HCEC 1CT (cell line): ENCODE data around the gene NMRAL1.

Experiments used
- DNase-seq: peaks from one replicate; pipeline ENCODE4 v3.0.0-alpha.2; 2017

The NMRAL1 gene

DNA sequence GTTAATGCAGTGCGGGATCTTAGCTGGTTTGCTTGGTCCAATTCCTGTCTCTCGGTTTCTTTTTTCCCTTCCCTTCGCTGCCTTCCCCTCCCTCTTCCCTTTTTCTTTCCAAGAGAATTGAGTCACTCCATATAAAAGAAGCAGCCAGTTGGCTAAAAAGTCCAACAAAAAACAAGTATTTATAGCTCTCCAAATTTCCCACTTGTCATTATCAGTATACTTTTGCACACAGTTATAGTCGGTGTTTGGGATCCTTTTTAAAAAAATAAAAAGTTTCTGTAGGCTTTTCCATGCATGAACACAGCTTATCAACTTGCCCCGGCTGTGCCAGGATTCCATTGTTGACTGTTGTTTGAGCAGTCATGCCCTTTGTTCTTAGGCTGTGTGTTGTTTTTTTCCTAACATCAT is 26.6 kb upstream of the NMRAL1 start:
- no peak for DNase-seq

DNA sequence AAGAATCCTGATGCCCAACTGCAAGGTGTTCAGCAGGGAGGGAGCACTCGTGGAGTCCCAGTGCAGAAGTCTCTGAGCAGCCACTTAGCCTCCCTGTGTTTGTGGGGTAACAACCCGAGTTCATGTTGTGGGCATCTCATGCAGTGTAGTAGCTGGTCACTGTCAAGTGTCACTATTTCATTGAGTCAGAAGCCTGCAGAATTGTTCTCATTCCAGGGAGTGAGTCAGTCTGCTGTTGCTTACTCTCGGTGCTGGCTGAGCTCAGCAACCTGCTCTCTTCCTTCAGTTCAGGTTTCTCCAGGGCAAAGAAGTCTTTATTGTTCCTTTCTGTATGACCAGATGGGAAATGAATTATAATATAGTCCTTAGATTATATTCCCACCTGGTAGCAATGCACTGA is 25.8 kb upstream of the NMRAL1 start:
- DNase-seq, result peak; percentile 82

DNA sequence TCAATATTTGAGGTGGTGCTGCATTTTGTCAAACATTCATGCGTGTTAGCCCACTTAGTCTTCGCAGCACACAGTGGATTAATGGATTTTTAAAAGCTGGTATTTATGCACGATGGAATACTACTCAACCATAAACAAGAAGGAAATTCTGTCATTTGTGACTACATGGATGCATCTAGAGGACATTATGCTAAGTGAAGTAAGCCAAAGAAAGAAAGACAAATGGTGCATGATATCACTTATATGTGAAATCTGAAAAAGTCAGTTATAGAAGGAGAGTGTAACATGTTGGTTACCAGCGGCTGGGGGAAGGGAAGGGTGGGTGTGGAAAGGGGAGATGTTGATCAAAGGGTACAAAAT is 24.8 kb upstream of the NMRAL1 start:
- DNase-seq, result no peak

DNA sequence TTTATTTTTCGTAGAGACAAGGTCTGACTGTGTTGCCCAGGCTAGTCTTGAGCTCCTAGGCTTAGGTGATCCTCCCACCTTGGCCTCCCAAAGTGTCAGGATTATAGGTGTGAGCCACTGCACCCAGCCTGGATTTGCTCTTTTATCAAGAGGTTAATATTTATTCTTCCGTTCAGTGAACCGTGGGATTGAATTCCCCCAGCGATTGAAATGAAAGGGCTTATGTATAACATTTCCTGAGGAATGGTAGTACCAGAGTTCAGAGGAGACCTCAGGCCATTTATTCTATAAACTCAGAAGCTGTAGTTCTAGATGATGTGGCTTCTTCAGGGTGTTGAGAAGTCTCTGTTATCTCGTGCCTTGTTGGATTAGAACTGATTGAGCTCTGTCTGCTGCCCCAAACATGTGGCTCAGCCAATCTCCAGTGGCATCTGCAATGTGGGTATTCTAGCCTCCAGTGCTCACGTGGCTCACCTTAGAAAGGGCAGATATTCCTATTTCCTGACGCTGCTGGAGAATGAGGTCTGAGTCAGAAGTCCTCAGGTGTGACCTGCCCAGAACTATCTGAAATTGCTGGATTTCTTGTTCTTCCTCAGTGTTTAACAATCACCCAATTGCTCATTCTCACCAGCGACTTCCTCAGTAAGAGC is 24.2 kb upstream of the NMRAL1 start:
- DNase-seq, result no peak

DNA sequence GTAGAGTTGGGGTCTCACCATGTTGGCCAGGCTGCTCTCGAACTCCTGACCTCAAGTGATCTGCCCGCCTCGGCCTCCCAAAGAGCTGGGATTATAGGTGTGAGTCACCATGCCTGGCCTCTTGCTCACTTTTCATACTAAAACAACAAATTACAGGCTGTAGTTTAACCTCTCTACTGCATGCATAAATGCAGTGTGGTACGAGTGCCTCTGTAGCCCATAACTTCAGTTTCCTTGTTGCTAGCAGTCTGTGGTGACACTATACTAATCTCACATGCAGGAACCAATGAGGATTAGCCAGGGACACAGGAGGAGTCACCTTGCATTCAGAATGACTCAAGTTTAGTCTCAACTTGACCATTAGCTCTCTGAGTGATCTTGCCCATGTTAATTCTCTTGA is 21.9 kb upstream of the NMRAL1 start:
- DNase-seq, result peak; percentile 80

DNA sequence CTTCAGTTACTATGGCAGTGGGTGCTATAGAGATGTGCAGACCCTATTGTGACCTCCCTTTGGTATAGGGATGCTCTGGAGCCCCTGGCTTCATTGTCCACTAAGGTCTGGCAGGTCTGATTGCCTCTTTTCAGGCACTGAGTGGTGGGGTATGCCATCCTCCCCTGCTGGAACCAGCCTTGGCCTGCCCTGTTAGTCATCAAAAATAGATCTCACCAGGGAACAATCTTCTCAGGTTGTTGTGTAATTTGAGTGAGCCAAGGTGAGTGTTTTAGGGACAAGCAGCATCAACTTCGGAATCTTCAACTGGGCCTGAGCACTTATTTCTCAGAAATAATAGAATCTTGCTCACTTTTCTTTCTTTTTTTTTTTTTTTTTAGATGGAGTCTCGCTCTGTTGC is 21.3 kb upstream of the NMRAL1 start:
- no peak for DNase-seq

DNA sequence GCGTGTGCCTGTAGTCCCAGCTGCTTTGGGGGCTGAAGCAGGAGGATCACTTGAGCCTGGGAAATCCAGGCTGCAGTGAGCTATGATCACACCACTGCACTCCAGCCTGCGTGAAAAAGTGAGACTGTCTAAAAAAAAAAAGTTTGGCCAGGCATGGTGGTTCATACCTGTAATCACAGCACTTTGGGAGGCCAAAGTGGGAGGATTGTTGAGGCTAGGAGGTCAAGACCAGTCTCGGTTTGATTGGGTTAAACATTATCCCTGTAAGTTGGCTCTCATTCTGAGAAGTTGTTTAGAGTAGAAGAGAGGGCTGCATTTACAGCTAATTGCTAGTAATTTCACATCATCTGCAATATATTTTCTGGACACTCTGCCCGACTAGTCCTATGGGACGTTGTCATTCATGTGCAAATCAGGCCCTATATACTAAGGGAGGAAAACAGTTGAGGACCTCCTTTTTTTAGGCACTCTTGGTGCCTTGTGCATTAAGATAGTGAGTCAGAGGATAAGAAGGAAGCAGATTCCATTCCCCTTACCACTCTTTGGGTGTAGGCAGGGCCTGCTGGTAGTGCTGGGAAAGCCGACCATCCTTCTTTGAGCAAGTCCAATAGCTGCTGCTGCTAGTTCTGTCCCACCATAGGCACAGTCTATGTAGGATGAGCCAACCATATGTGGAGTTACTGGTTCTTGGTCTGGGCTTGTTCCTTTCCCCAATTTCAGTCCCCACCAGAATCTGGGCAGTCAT is 20.5 kb upstream of the NMRAL1 start:
- peak; percentile 89 for DNase-seq

DNA sequence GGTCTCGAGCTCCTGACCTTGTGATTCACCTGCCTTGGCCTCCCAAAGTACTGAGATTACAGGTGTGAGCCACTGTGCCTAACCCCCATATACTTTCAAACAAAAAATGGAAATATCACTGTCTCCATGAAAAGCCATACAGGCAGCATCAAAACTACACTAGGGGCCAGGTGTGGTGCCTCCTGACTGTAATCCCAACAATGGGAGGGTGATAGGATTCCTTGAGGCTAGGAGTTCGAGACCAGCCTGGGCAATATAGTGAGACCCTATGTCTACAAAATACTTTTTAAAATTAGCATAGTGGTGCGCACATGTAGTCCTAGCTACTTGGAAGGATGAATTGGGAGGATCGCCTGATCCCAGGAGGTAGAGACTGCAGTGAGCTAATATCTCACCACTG is 17.5 kb upstream of the NMRAL1 start:
- no peak for DNase-seq

DNA sequence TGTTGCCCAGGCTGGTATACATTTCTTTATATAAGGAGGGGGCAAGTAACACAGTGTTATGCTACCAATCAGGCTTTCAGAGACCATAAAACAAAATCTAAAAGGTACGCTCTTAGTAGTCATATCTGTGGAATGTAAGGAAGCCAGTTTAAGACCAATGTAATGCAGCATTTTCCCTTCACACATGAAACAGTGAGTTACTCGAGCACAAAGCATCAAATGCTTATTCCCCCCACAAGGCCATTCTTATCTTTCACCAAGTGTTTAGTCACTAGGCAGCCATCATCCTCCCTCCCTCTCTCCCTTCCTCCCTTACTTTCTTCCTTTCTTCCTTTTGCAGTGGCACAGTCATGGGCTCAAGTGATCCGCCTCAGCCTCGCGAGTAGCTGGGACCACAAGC is 14.6 kb upstream of the NMRAL1 start:
- peak; percentile 64 for DNase-seq

DNA sequence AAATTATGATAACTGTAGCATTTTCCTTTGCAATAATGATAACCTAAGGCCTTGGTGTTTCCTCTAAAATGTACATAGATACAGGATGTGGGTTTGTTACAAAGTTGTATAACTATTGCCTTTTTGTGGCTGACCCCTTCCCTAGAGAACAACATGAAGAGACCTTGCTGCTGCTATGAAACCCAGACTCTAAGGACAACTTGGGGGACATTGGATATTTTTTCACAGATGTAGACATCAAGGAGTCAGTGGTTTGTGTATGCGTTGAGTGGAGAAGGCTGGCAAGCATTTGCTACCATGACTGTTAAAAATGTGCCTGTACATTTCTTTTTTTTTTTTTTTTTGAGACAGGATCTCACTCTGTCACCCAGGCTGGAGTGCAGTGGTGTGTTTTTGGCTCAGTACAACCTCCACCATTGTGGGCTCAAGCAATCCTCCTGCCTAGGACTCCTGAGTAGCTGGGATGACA is 14.1 kb upstream of the NMRAL1 start:
- DNase-seq, result no peak

DNA sequence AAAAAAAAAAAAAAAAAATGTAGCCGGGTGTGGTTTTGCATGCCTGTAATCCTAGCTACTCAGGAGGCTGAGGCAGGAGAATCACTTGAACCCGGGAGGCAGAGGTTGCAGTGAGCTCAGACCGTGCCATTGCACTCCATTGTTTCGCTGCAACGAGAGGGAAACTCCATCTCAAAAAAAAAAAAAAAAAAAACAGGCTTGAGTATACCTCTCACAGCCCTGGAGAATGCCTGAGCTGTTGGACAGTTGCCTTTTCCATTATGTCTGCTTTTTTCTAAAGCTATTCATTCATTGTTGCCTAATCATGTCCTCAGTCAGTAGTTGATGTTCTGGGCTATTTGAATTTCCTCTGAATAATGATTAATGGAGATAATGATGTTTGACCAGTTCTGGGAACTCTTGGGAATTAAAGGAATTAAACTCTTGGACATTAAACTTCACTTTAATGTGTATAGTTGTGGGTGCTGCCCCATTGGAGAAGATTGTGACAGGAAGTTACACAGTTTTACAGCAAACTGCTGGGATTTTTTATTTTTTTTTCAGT is 13.6 kb upstream of the NMRAL1 start:
- DNase-seq, result no peak

DNA sequence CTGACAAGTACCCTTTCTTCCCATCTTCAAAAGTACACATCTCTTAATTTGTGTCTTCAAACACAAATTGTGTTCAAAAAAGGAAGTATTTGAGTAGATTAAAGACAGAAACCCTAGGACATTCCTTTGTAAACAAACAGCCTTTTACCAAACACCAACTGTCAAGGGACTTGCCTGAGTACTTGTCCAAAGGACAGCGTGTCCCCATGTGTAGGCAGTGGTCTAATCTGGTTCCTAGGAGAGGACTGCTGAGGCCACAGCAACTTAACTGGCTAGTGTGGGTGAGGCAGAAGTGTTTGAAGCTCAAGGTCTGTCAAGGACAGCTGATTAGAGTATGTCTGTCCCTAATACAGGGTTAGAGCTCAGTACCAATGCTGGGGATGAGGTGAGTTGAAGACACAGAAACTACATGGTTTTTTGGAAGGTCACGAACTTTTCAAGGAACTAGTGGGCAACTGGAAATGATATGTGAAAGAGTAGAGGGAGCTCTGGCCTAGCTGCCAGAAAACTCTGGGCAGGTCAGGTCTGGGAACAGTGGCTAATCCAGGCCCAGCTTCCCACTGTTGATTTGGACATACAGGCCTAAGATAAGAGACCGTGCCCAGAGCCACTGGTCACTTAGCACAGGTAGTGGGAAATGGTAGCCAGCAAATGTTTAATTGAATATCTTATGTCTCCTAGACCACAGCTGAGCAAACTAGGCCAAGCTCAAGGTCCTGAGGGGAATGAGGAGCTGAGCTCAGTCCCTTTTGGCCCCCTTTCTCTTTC is 11.9 kb upstream of the NMRAL1 start:
- no peak for DNase-seq

DNA sequence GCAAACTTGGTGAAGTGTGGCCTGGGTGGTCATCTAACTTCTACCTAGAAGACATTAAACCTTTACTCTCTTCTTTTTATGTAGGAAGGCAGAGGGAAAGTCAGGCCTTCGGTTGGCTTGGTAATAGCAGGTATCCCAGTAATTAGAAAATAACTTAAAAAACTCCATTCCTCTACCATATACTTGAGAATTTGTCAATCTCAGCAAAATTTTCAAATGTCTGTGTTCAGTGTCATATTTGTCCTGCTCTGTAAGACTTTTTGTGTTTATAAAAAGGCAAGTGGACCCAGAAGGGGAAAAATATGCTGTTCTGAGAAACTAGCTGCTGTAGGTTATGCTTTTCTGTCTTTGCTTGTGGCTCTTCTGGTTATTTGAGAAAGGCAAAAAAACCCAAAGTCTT is 7.5 kb upstream of the NMRAL1 start:
- DNase-seq, result no peak

DNA sequence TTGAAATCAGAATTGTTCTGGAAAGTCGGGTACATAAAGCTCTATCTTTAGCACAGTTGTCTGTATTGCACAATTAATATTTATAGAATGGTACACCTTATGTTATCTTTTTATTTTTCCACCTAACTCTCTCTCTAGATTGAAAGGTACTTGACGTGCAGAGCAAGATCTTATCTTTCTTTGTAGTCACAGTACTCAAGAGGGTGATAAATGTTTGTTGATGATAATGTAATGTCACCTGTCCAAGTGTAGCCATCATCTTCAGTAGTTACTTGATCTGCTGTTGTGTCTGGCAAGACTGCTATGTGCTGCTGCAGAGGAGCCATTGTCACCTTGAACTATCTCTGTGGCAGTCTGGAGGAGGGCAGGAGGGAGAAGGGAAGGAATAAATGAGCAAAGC is 7.1 kb upstream of the NMRAL1 start:
- no peak for DNase-seq

DNA sequence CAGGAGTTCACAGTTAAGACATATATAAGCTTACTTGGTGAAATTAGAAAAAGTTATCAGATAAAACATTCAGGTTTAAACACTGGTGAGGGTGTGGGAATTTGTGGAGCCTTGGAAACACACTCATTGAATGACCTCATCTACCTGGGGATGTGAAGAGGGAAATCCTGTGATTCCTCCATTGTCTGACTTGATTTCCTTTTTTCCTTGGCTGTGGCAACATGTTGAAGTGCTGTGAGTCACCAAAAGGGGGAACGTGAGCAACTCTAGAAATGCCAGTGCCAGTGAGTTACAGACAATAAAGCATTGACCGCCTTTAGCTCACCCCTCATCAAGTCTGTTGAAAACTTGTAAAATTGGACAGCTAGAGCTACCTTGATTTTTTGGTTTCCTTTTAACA is 3.5 kb upstream of the NMRAL1 start:
- no peak for DNase-seq

DNA sequence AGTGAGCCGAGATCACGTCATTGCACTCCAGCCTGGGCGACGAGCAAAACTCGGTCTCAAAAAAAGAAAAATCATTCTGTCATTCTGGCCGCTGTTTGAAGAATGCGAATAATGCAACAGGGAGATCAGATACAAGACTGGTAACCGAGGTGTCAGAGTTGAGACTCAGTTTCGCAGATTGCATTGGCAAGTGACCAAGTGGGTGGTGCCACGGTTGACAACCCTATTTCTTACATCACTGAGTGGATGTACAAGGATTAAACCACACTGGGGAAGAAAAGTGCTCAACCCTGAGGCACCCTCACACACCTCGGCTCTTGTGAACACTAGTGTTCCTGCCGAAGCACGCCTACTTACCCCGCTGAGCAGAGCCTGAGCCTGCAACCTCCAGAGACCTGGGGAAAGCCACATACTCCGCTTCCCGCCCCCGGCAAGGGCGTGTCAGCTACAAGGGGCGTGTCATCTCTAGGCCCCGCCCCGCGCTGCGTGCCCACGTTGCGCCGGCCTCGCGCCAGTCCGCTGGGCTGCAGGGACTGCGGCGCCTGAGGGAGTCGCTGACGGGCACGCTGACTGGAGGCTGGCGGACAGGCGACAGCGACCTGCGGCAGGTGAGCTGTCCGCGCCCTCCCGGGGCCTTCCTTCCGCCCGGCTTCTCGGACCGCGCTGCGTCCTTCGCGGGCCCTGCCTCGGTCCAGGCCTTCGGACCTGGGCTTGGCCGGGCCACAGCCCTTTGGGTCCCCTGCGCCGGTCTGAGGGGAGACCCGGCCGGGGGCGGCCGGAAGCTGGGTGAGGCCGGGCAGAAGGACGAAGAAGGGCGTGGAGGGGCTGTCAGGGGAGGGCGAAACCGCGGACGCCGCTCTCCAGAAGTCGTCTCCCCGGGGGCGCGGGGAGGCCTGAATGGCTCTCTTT is 1.7 kb upstream of the NMRAL1 start, which contains the start of gene HMOX2:
Gene HMOX2 (plus strand): TSS at position 519 of the 909 bp plus-strand sequence. CDS start 29,127 bp downstream, outside the sequence.
- DNase-seq, result peak; percentile 89

DNA sequence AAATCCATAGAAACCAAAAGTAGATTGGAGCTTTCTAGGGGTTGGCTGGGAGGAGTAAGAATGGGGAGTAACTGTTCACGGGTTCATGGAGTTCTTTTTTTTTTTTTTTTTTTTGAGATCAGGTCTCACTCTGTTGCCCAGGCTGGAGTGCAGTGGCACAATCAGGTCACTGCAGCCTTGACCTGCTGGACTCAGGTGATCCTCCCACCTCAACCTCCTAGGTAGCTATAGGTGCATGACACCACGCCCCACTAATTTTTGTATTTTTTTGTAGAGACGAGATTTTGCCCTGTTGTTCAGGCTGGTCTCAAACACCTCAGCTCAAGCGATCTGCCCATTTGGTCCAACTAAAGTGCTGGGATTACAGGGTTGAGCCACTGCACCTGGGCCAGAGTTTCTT is 1.5 kb downstream of the NMRAL1 start:
- no peak for DNase-seq

DNA sequence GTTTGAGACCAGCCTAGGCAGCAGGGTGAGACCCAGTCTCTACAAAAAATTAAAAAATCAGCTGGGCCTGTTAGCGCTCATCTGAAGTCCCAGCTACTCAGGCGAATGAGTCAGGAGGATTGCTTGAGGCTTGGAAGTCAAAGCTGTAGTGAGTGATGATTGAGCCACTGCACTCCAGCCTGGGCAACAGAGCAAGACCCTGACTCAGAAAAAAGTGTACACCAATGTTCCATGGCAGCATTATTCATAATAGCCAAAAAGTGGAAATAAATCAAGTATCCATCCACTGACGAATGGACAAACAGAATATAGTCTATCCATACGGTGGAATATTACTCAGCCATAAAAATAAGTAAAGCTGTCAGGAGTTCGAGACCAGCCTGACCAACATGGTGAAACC is 2.6 kb downstream of the NMRAL1 start:
- DNase-seq, result no peak

DNA sequence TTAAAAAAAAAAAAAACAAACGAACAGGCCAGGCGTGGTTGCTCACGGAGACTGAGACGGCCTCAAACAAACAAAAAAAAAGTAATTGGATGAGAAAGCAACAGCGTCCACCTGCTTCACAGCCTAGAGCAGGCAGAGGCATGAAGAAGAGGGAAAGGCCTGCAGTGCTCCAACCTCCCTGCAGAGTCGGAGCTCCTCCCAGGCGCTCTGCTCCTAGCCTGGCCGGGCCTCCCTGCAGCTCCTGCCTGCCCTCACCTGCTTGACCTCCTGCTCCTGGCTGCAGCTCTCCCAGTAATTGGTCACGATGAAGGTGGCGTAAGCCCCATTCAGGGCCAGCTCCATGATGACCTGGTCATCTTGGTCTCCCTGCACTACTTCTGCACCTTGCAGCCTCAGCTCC is 5.5 kb downstream of the NMRAL1 start:
- no peak for DNase-seq

DNA sequence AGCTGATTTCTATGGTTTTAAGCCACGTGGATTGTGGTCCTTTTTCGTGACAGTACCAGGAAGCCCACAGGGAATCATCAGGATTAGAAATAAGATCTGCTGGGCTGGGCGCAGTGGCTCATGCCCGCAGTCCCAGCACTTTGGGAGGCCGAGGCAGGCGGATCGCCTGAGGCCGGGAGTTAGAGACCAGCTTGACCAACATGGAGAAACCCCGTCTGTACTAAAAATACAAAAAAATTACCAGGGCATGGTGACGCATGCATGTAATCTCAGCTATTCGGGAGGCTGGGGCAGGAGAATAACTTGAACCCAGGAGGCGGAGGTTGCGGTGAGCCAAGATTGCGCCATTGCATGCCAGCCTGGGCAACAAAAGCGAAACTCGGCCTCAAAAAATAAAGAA is 6.5 kb downstream of the NMRAL1 start:
- no peak for DNase-seq

DNA sequence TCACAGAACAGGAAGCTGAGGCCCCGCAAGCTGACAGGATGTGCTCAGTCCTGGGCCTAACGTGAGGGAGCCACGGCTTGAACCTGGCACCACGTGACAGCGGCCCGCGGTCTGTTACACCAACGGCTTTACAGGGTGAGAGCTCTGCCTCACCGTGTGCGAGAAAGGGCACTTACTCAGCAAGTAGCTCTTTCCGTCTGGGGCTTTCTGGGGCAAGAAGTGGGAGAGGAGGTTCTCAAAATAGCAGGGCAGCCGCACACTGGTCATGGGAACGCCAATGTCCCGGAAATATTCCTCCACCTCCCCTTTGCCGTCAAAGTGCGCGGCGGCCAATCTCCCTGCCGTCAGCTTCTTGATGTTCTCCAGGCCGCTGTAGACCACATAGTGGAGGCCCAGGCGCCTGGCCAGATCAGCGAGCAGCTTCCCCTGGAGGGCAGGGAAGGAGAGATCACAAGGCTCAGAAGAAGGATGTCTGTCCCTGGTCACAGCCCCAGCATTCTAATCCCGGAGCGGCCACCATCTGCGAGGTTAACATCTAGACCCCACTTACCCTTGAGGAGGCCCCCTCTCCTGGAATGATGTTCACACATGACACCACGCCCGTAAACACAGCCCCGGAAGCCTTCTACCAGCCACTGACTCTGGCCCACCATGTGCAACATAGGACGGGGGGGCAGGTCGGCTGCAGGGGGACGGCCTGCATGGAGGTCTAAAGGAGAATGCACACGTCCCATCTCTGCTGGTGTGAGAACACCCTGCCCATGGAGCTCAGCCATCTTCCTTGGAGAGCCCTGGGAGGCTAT is 8.2 kb downstream of the NMRAL1 start:
- DNase-seq, result no peak
